ENCODE measurements around the gene BTBD9. TPM values are rescaled to one million over a fixed set of nuclear protein-coding genes. Genes with fewer than 3 reads are reported as not detected.
"Not testable (repeated sequence)": the region's sequence is repeated elsewhere in the genome, so short reads cannot be mapped to it uniquely, and the experiment has no call there.

The BTBD9 gene
- polyA plus RNA-seq, 2 of the 4 experiments (the other 2 are of a cell fraction): 2.3 to 4.6 TPM

DNA sequence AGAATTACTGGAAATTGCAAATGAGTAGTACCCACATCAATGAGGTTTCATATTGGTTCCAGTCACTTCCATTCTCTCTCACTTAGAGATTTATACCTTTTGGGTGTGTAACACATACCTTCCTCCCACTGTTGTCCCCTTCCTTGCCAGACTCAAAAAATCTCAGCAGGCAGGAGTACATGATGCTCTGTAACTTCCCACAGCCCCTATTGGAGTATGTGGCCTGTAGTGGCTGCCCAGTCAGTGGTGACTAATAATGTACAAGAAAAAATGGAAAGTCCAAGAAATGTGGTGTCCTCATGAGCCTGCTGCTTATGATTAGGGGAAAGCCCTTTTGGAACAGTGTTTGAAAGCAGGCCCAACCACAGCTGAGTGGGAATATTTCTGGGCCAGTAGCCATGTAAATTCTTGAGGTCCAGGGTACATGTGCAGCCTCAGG lies 508.2 kb downstream of the BTBD9 start:
- no peaks in the 10 kb centered on the region for H3K9me3 ChIP-seq
- no peaks in the 10 kb centered on the region for H3K4me1 ChIP-seq
- H3K27ac ChIP-seq: no peak overlapping the region
- DNase-seq (ENCODE audit: low read depth in 1 of 2, low spot score in 1 of 2) (no peak), FAIRE-seq (no peak), ATAC-seq (no peak)
- ChIA-PET POLR2A (no interaction called here), CTCF (no interaction called here)
- no peak overlapping the region for H3K4me2 ChIP-seq
- TF ChIP-seq MYC (IDR thresholded peaks at IDR 0.05; ENCODE audit: borderline replicate concordance, low read length) (no peak), ESRRA (IDR thresholded peaks at IDR 0.05; ENCODE audit: borderline replicate concordance, low read length) (no peak), CHD4 (IDR thresholded peaks at IDR 0.05; ENCODE audit: borderline replicate concordance) (no peak), SMC3 (IDR thresholded peaks at IDR 0.05) (no peak), CBX8 (IDR thresholded peaks at IDR 0.05) (no peak), GATA3 (IDR thresholded peaks at IDR 0.05; ENCODE audit: borderline replicate concordance) (no peak), CBX2 (IDR thresholded peaks at IDR 0.05; ENCODE audit: borderline replicate concordance, low read depth) (no peak), HES2 (IDR thresholded peaks at IDR 0.05) (no peak), JUNB (IDR thresholded peaks at IDR 0.05) (no peak), FOXS1 (CRISPR knock-in tag; IDR thresholded peaks at IDR 0.05) (no peak), RAD21 (conservative IDR thresholded peaks at IDR 0.05 in 1 of 2, IDR thresholded peaks at IDR 0.05 in 1 of 2) (no peak), RCOR1 (IDR thresholded peaks at IDR 0.05; ENCODE audit: low read depth, low read length) (no peak), BCL3 (IDR thresholded peaks at IDR 0.05) (no peak), RFX5 (IDR thresholded peaks at IDR 0.05) (no peak), ZFP36 (IDR thresholded peaks at IDR 0.05; ENCODE audit: borderline replicate concordance, partially characterized antibody) (no peak), KDM1A (IDR thresholded peaks at IDR 0.05; ENCODE audit: low read depth) (no peak)
- TF ChIP-seq, protein P1, sequence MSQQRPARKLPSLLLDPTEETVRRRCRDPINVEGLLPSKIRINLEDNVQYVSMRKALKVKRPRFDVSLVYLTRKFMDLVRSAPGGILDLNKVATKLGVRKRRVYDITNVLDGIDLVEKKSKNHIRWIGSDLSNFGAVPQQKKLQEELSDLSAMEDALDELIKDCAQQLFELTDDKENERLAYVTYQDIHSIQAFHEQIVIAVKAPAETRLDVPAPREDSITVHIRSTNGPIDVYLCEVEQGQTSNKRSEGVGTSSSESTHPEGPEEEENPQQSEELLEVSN (IDR thresholded peaks at IDR 0.05; ENCODE audit: borderline replicate concordance, low read depth): no peak
- TF ChIP-seq, protein P2, sequence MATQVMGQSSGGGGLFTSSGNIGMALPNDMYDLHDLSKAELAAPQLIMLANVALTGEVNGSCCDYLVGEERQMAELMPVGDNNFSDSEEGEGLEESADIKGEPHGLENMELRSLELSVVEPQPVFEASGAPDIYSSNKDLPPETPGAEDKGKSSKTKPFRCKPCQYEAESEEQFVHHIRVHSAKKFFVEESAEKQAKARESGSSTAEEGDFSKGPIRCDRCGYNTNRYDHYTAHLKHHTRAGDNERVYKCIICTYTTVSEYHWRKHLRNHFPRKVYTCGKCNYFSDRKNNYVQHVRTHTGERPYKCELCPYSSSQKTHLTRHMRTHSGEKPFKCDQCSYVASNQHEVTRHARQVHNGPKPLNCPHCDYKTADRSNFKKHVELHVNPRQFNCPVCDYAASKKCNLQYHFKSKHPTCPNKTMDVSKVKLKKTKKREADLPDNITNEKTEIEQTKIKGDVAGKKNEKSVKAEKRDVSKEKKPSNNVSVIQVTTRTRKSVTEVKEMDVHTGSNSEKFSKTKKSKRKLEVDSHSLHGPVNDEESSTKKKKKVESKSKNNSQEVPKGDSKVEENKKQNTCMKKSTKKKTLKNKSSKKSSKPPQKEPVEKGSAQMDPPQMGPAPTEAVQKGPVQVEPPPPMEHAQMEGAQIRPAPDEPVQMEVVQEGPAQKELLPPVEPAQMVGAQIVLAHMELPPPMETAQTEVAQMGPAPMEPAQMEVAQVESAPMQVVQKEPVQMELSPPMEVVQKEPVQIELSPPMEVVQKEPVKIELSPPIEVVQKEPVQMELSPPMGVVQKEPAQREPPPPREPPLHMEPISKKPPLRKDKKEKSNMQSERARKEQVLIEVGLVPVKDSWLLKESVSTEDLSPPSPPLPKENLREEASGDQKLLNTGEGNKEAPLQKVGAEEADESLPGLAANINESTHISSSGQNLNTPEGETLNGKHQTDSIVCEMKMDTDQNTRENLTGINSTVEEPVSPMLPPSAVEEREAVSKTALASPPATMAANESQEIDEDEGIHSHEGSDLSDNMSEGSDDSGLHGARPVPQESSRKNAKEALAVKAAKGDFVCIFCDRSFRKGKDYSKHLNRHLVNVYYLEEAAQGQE (IDR thresholded peaks at IDR 0.05): no peak
- H3K4me3 ChIP-seq: no peak overlapping the region

DNA sequence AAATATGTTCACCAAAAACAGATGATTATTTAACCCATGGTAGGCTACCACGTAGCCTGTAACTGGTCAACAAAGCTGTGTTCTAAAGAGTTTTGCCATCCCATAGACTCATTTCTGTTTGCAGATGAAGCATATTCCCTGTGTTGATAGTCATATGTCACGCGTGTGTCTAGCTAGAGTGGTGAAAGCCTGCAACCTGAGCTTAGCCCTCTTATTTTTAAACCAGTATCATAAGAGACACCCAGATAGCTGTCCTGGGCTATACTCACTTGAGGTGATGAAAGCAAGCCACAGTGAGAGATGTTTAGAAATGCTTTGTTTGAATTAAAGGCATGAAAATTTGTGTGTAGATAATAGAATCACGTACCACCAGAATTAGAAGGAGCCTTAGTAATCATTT lies 512.4 kb downstream of the BTBD9 start:
- Histone ChIP-seq H3K9me3 (0 out of 3 replicates have a peak, but pooled peaks cover 4% of the 10 kb centered on the region), H3K4me2 (no peak overlapping the region), H3K4me3 (no peak overlapping the region), H3K27ac (no peak overlapping the region), H3K4me1 (no peaks in the 10 kb centered on the region)
- POLR2A ChIA-PET: no interaction called here
- TF ChIP-seq, protein P1 (IDR thresholded peaks at IDR 0.05; ENCODE audit: borderline replicate concordance, low read depth): no peak
- DNase-seq (ENCODE audit: low read depth in 1 of 2, low spot score in 1 of 2) (no peak), FAIRE-seq (no peak), ATAC-seq (no peak)
- WGBS (ENCODE audit: missing lambda C conversion rate): 96% methylated on average over 4 of the region's 4 CpGs
- CTCF ChIA-PET: interaction anchor here (0.7 to 1.0 kb wide), 2 partner anchors 12 to 436 kb away, joined by 3 read pairs; no protein-coding TSS in a partner anchor

DNA sequence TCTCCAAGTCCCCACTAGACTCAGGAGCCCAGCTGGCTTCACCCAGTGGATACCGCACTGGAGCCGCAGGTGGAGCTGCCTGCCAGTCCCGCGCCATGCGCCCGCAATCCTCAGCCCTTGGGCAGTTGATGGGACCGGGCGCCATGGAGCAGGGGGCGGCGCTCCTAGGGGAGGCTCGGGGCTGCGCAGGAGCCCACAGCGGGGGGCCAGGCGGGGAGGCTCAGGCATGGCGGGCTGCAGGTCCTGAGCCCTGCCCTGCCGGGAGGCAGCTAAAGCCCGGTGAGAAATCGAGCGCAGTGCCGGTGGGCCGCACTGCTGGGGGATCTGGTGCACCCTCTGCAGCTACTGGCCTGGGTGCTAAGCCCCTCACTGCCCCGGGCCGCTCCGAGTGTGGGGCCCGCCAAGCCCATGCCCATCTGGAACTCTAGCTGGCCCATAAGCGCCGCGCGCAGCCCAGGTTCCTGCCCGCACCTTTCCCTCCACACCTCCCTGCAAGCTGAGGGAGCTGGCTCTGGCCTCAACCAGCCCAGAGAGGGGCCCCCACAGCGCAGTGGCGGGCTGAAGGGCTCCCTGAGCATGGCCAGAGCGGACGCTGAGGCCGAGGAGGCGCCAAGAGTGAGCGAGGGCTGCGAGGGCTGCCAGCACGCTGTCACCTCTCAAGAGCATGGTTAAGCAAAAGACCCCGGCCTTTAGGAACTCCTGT lies 515.4 kb downstream of the BTBD9 start:
- FAIRE-seq; DNase-seq (ENCODE audit: low read depth in 1 of 2, low spot score in 1 of 2); POLR2A ChIA-PET; H3K9me3 ChIP-seq; ATAC-seq; H3K4me3 ChIP-seq; H3K4me2 ChIP-seq; H3K27ac ChIP-seq; H3K4me1 ChIP-seq: not testable (repeated sequence)
- WGBS (ENCODE audit: missing lambda C conversion rate): 91% methylated on average over 21 of the region's 40 CpGs
- CTCF ChIA-PET: interaction anchor here (1.1 kb wide), 1 partner anchor 8 kb away, joined by 3 read pairs; no protein-coding TSS in a partner anchor

Measured in A549 (cell line).